MCF 10A (cell line): ENCODE measurements around the gene ARHGEF39. TPM values are rescaled to one million over a fixed set of nuclear protein-coding genes. Genes with fewer than 3 reads are reported as not detected.

Source experiments
- BruUV-seq: library from RNA; stranded (reverse); fragments of 400-500 nt; replicated peaks from 2 replicates; lab custom pipeline; 2021; lab: Mats Ljungman, UMichigan
- CTCF ChIA-PET: fragments of 300-600 bp; sonication (Branson Sonifier 250); formaldehyde crosslinking; extraction: SDS; loops from one replicate; lab custom pipeline; 2021; ENCODE audit warnings: antibody characterized with exemption, inconsistent platforms; lab: Yijun Ruan, JAX
- POLR2A ChIA-PET: fragments of 300-600, 350-650 bp; sonication (Branson Sonifier 250); formaldehyde crosslinking; extraction: SDS; loops from one replicate; lab custom pipeline; 2020; ENCODE audit warnings: antibody characterized with exemption, inconsistent platforms; lab: Yijun Ruan, JAX
- DNase-seq: peaks from one replicate; pipeline ENCODE4 v3.0.0-alpha.2; 2018; ENCODE audit not compliant: unreplicated experiment
- H3K27ac Mint-ChIP-seq: one replicate; pipeline ENCODE4 v1.8.0; 2022; ENCODE audit warnings: mild to moderate bottlenecking, low read depth, mixed read lengths; ENCODE audit not compliant: unreplicated experiment
- H3K27me3 Mint-ChIP-seq: one replicate; pipeline ENCODE4 v1.8.0; 2022; ENCODE audit warnings: mixed read lengths; ENCODE audit not compliant: insufficient read depth, unreplicated experiment
- H3K36me3 Mint-ChIP-seq: one replicate; pipeline ENCODE4 v1.8.0; 2022; ENCODE audit warnings: mild to moderate bottlenecking, moderate library complexity, mixed read lengths; ENCODE audit not compliant: insufficient read depth, unreplicated experiment
- H3K4me1 Mint-ChIP-seq: one replicate; pipeline ENCODE4 v1.8.0; 2022; ENCODE audit warnings: mixed read lengths; ENCODE audit not compliant: insufficient read depth, unreplicated experiment
- H3K4me3 Mint-ChIP-seq: one replicate; pipeline ENCODE4 v1.8.0; 2022; ENCODE audit warnings: mild to moderate bottlenecking, moderate library complexity, mixed read lengths; ENCODE audit not compliant: unreplicated experiment
- H3K9me3 Mint-ChIP-seq: one replicate; pipeline ENCODE4 v1.8.0; 2022; ENCODE audit warnings: mixed read lengths; ENCODE audit not compliant: unreplicated experiment
- intact Hi-C: fragments of 100-400 bp; cut with micrococcal nuclease; formaldehyde crosslinking; loops from 2 replicates; pipeline ENCODE4 v1.14.1; 2022
- total RNA-seq: library from RNA; stranded (reverse); gene quantifications from 2 replicates; pipeline ENCODE4 v1.2.3, GENCODE V29; 2022
- TF ChIP-seq, protein P1 (sequence below): fragments of 200-600 bp; IDR thresholded peaks from one replicate; pipeline ENCODE4 v1.8.0; 2022; ENCODE audit warnings: antibody characterized with exemption, mild to moderate bottlenecking; ENCODE audit not compliant: unreplicated experiment

ARHGEF39 gene
- total RNA-seq, 1 experiment from 2014 or later, result 5.1 TPM

DNA sequence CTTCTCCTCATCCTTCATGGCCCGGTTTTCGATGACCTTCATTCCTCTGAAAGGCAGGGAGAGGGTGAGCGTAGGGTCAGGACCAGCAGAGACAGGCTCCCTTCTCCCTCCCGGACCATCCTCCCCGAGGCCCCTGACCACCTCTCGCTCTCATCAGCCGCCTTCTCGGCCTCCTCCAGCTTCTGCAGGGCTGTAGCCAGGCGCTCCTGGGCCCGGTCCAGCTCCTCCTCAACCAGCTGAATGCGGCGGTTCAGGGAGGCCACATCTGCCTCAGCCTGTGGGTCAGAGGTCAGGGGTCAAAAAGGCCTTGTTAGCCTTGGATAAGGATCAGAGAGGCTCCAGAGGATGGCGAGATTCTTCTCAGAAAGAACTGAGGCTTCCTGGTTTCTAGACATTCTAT, 20.5 kb upstream of the ARHGEF39 start:
- no peak overlapping the region for H3K4me3 Mint-ChIP-seq
- BruUV-seq, result no TSS peak
- H3K27ac Mint-ChIP-seq, result no peak overlapping the region
- peaks cover 33% of the 10 kb centered on the region for H3K4me1 Mint-ChIP-seq
- ChIA-PET POLR2A (interaction anchor here (0.9 to 1.1 kb wide), 2 partner anchors 63 to 606 kb away, joined by 3 to 4 read pairs; partner anchors contain the start of gene FANCG), CTCF (interaction anchor here (1.6 to 4.8 kb wide), 2 partner anchors 11 to 38 kb away, joined by 6 to 34 read pairs; no protein-coding TSS in a partner anchor)
- H3K36me3 Mint-ChIP-seq, result peaks cover 52% of the 10 kb centered on the region
- DNase-seq, result no peak
- no peaks in the 10 kb centered on the region for H3K9me3 Mint-ChIP-seq
- TF ChIP-seq, protein P1, sequence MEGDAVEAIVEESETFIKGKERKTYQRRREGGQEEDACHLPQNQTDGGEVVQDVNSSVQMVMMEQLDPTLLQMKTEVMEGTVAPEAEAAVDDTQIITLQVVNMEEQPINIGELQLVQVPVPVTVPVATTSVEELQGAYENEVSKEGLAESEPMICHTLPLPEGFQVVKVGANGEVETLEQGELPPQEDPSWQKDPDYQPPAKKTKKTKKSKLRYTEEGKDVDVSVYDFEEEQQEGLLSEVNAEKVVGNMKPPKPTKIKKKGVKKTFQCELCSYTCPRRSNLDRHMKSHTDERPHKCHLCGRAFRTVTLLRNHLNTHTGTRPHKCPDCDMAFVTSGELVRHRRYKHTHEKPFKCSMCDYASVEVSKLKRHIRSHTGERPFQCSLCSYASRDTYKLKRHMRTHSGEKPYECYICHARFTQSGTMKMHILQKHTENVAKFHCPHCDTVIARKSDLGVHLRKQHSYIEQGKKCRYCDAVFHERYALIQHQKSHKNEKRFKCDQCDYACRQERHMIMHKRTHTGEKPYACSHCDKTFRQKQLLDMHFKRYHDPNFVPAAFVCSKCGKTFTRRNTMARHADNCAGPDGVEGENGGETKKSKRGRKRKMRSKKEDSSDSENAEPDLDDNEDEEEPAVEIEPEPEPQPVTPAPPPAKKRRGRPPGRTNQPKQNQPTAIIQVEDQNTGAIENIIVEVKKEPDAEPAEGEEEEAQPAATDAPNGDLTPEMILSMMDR, result no peak
- H3K27me3 Mint-ChIP-seq, result no peaks in the 10 kb centered on the region
- intact Hi-C loops, result no loop called here

DNA sequence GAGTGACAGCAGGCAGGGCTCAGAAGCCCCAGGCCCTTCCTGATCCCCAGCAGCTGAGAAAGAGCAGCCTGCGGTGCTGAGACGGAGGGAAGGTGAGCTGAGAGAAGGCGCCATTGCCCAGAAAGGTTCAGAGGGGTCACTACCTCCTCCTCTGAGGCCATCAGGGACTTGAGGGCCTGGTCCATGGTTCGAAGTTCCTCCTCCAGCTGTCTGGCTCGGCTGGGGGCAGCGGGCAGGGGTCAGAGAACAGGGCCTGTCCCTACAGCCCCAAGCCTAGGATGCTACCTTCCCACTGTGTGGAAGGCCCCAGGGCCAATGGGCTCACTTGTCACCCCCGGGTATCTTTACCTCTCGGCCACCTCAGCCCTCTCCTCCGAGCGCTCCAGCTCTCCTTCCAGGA, 19.9 kb upstream of the ARHGEF39 start:
- peaks cover 55% of the 10 kb centered on the region for H3K36me3 Mint-ChIP-seq
- DNase-seq, result no peak
- BruUV-seq, result no TSS peak
- no peaks in the 10 kb centered on the region for H3K9me3 Mint-ChIP-seq
- H3K4me3 Mint-ChIP-seq, result no peak overlapping the region
- no peaks in the 10 kb centered on the region for H3K27me3 Mint-ChIP-seq
- no peak overlapping the region for H3K27ac Mint-ChIP-seq
- POLR2A ChIA-PET, result interaction anchor here (0.9 to 2.3 kb wide), 3 partner anchors 11 to 605 kb away, joined by 3 to 9 read pairs (median 4); partner anchors contain the start of genes CA9 and FANCG
- TF ChIP-seq, protein P1, result no peak
- CTCF ChIA-PET, result interaction anchor here (1.6 to 4.8 kb wide), 2 partner anchors 11 to 38 kb away, joined by 6 to 34 read pairs; no protein-coding TSS in a partner anchor
- peaks cover 33% of the 10 kb centered on the region for H3K4me1 Mint-ChIP-seq
- intact Hi-C loops, result no loop called here

- CTCF ChIA-PET, result interaction anchor here (4.8 kb wide), 1 partner anchor 13 kb away, joined by 34 read pairs; no protein-coding TSS in a partner anchor
- H3K36me3 Mint-ChIP-seq, result peaks cover 58% of the 10 kb centered on the region
- POLR2A ChIA-PET, result interaction anchor here (0.9 to 2.3 kb wide), 2 partner anchors 9 to 35 kb away, joined by 4 to 9 read pairs; partner anchors contain the start of gene CA9
- no peaks in the 10 kb centered on the region for H3K27me3 Mint-ChIP-seq
- no peak overlapping the region for H3K27ac Mint-ChIP-seq
- DNase-seq, result no peak
- TF ChIP-seq, protein P1, result no peak
- no peaks in the 10 kb centered on the region for H3K9me3 Mint-ChIP-seq
- H3K4me3 Mint-ChIP-seq, result no peak overlapping the region
- BruUV-seq, result no TSS peak
- intact Hi-C loops, result no loop called here
- peaks cover 22% of the 10 kb centered on the region for H3K4me1 Mint-ChIP-seq
These were observed 18.3 kb upstream of the ARHGEF39 start for GRCh38 chr9:35683323-35683722.

GRCh38 chr9:35682520-35683315, 17.7 kb upstream of the ARHGEF39 start:
- DNase-seq, result no peak
- H3K27ac Mint-ChIP-seq, result no peak overlapping the region
- intact Hi-C loops, result no loop called here

More at GRCh38 chr9:35682520-35683315, 17.7 kb upstream of the ARHGEF39 start:
- no TSS peak for BruUV-seq
- TF ChIP-seq, protein P1, result no peak
- Mint-ChIP-seq H3K27me3 (no peaks in the 10 kb centered on the region), H3K4me1 (peaks cover 20% of the 10 kb centered on the region), H3K4me3 (no peak overlapping the region), H3K9me3 (no peaks in the 10 kb centered on the region), H3K36me3 (peaks cover 58% of the 10 kb centered on the region)
- CTCF ChIA-PET, result interaction anchor here (4.8 kb wide), 1 partner anchor 14 kb away, joined by 34 read pairs; no protein-coding TSS in a partner anchor
- POLR2A ChIA-PET, result interaction anchor here (0.6 to 2.3 kb wide), 3 partner anchors 8 to 605 kb away, joined by 3 to 9 read pairs (median 4); partner anchors contain the start of gene CA9
